Stimulated activated CD4-positive, alpha-beta T cell treated with anti-CD3 and anti-CD28 coated beads, Interleukin-12 subunit alpha, Interleukin-12 subunit beta, amount 100 ng/mL, for 4 hours (primary cell): ENCODE measurements around the gene DENND4B.
A peak's percentile ranks its signal among the peaks of the same experiment; 100 is the strongest.
"Not testable (repeated sequence)": the region's sequence is repeated elsewhere in the genome, so short reads cannot be mapped to it uniquely, and the experiment has no call there.

Source experiments
- DNase-seq: peaks from one replicate; pipeline ENCODE4 v3.0.0-alpha.2; 2020

Gene DENND4B

DNA sequence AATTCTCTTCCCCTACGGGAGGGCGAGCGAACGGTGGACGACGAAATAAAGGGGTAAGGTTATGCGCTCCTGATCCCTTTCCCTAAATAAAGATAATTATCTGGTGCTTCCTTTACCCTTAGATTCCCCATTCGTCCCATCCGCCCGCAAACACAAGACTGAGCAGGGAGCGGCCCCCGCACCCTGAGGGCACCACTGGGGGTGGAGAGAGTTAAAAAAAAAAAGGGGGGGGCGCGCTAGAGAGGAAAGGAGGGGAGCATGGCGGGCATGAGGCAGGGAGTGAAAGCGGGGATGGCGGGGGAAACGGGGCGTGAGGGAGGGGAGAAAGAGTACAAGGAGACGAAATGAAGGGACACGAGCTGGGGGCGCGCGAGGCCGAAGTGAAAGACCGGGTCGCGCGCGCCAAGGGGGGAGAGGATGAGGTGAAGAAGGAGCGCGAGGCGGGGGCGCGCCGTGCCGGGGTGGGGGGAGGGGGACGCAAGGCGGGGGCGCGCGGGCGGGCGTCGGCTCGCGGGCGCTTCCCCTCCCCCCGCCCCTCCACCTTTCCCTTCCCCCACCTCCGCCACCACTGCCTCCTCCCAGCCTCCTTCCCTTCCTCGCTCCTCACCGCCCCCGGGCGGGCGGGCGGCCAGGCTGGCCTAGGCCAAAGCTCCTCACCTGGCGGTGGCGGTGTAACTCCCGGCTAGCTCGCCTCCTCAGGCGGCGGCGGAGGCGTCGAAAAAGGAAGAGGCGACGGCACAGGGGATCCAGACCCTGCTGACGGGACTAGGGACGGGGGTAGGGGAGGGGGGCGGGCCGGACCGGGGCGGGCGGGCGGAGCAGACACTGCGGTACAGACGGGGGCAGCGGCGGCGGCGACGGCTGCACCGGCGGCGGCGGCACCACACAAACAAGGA, 24.2 kb downstream of the DENND4B start:
- peak; percentile 68 for DNase-seq

DNA sequence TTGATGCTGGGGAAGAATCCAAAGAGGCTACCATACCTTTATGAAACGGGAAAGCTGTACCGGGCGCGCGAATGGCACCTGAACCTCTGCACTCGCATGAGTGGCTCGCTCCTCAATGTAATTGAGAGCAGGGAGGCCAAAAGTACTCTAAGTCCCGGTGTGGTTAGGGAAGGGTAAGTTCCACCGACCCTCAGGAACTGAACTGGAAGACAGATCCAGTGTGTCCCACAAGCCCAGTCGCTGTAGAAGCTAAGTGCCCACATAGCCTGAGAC, 24.8 kb downstream of the DENND4B start:
- DNase-seq = no peak

DNA sequence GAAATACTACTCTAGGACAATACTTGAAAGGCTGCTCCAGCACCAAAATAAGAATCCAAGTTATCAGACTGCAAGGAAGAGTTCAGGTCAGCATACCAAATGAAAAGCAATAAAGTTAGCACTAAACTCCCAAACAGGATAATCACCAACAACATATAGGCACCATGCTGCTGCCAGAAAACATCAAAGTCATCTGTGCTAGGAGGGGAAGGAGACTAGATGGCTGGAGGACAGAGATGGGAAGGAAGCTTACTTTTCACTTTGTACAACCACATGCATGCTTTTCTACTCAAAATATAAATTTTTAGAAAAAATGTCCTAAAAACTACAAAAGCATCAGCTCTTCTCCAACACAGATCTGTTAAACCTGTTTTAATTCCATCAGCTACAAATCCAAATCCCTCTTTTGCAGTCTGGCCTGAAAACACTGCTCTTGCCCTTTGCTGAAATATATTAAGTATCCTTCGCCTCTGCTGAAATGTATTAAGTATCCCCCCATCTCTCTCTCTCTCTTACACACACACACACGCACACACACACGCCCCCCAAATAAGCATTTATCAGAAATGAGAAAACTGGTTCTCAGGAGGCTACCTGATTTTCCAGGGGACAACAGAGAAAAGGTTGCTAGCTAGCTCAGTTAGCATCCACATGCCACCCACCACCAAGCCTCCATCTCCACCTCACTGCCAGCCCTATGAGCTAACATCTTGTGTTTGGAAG, 25.3 kb downstream of the DENND4B start:
- no peak for DNase-seq

DNA sequence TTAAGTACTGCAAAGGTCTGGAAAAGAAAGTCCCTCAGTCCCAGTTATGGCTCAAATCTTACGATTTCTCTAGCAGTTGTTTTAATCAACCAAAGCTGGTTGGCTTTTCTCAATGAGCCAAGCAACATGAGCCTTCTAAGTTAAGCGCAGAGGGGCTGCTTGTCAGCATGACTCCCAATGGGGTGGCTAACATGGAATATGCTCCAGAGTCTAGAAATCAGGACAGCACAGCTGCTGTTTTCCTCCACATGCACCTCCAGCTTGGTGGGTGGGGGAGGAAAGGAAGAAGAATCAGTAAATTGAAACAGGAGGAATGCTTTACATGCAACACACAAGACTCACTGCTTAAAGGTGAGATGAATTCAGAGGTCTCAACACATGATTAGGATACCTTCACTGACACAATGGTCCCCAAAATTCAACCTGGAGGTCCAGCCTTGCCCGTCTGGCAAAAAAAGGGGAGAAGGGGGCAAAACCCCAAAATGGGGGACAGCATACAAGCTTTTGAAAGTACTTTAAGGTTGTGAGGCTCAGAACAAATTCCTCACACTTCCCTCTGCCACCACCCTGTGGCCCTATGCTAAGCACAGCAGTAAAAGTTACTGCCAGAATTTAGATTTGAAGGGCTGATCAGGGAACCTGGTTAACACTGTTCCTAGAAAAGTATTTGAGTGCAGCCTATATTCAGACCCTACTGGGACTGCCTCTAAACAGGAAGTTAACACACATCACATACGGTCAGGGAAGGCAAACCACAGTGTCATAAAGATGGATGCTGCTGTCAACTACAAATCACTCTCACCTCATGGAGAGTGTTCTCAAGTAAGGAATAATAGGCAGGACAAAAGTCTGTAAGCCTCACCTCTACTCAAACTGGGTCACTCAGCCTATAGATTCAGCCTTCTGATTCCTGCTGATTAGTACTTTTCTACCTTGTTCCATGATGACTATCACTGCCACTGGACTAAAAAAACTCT, 26.4 kb downstream of the DENND4B start:
- DNase-seq = no peak

DNA sequence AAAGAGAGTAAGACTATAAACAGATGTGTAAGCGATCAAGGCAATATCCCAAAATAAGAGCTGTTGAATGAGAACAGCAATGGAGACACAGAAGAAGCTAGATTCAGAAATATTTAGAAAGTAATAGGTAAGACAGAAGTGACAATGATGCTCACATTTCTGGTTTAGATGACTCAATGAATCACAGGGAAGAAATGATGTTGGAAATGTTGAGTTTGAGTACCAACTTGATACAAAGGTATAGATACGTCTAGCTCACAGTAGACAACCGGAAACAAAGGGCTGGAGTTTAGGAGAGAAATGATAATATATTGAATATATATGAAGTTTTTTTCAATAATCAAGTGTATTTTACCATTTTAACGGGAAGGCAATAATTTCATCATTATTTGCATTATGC, 30.2 kb downstream of the DENND4B start:
- no peak for DNase-seq

DNA sequence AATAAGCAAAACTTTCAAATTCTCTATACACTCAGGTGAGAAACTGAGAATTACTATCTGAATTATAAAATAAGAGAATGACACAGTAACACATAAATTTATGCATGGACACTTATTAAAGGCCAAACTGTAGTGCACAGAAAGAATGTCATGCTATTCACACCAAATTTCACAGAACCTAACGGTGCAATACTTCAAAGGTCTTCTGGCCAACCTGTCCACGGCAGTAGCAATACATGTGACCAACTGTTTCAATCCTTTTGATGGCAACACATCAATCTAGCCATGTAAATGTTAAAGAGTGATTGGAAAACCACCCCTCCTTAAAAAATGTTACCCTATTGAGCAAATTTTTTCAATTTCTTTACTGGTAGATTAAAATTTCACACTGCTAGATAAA, 34.2 kb downstream of the DENND4B start:
- no peak for DNase-seq

DNA sequence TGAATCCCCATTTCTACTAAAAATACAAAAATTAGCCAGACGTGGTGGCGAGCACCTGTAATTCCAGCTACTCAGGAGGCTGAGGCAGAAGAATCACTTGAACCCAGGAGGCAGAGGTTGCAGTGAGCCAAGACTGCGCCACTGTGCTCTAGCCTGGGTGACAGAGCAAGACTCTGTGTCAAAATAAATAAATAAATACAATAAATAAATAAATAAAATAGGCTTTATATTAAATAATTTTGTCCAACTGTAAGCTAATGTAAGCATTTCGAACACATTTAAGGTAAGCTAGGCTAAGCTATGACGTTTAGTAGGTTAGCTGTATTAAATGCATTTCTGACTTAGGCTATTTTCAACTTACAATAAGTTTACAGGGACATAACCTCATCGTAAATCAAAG, 36.0 kb downstream of the DENND4B start:
- DNase-seq = not testable (repeated sequence)

DNA sequence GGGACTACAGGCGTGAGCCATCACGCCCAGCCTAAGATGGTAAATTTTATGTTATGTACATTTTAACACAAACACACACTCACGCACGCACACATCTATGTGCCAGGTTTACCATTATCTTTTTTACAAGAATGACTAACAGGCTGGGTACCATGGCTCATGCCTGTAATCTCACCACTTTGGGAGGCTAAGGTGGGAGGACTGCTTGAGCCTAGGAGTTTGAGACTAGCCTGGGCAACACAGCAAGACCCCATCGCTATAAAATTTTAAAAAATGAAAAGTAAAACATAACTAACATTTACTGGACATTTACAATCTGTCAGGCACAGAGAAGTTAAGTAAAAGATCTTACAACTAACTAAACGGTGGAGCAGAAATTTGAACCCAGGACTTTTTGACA, 38.4 kb downstream of the DENND4B start:
- DNase-seq = no peak

DNA sequence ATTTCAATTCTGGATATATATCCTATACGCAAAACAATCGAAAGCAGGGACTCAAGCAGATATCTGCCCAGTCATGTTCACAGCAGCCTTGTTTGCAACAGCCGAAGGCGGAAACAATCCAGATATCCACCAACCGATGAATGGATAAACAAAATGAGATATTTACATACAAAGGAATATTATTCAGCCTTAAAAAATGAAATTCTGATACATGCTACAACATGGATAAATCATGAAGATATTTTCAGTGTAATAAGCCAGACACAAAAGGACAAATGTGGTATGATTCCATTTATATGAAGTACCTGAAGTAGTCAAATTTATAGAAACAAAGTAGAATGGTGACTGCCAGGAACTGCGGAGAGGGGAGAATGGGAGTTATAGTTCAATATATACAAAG, 39.4 kb downstream of the DENND4B start:
- DNase-seq = no peak

DNA sequence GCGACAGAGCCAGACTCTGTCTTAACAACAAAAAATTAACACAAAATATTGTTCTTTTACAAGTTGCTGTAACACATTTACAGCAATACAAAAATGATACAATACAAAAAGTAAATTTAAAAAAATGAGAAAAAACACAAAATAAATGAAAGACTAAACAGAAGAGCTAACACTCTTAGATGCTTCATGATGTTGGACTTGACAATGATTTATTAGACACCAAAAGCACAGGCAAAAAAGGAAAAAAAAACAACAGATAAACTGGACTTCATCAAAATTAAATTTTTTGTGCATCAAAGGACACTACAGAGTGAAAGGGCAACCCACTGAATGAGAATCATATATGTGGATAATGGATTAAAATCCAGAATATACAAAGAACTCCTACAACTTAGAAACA, 40.1 kb downstream of the DENND4B start:
- no peak for DNase-seq

DNA sequence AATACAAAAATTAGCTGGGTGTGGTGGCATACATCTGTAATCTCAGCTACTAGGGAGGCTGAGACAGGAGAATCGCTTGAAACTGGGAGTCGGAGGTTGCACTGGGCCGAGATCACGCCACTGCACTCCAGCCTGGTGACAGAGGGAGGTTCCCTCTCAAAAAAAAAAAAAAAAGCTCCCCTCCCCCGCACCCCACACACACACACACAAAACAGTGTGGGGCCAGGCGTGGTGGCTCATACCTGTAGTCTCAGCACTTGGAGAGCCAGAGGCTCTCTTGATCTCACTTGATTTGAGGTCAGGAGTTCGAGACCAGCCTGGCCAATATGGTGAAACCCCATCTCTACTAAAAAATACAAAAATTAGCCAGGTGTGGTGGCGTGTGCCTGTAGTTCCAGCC, 40.6 kb downstream of the DENND4B start:
- not testable (repeated sequence) for DNase-seq

DNA sequence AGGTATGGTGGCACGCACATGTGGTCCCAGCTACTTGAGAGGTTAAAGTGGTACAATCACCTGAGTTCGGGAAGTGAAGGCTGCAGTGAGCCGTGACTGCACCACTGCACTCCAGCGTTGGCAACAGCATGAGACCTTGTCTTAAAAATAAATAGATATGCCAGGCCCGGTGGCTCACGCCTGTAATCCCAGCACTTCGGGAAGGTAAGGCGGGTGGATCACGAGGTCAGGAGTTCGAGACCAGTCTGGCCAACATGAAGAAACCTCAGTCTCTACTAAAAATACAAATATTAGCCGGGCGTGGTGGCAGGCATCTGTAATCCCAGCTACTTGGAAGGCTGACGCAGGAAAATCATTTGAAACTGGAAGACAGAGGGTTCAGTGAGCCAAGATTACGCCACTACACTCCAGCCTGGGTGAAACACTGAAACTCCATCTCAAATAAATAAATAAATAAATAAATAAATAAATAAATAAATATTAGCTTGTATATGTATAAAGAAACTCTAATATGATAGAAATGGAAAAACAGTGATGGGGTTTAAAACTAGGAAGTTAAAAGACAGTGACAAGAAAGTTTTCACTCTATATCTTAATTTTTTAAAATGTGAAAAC, 42.6 kb downstream of the DENND4B start:
- DNase-seq = no peak

DNA sequence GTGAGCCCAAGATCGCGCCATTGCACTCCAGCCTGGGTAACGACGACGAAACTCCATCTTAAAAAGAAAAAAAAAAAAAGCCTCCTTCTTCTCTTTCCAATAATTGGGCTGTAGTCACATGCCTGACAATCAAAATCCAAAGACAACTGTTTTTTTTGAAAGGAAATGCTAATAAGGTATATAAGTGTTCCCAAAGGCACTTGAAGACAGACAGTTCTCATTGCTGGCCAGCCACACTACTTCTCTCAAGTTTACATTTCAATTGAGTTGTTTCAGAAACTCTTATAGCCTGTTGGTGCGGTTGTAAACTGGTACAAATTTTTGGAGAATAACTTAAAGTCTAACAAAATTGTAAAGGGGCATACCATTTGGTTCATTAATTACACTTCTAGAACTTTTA, 47.0 kb downstream of the DENND4B start:
- DNase-seq = no peak

DNA sequence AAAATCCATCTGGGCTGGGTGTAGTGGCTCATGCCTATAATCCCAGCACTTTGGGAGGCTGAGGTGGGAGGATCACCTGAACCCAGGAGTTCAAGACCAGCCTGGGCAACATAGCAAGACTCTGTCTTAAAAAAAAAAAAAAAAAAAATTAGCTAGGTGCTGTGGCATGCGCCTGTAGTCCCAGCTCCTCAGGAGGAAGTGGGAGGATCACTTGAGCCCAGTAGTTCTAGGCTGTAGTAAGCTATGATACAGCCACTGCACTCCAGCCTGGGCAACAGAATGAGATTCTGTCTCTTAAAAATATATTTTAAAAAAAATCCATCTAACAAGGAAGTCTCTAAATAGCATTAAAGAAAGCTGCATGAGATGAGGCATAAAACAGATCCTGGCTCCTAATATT, 50.7 kb downstream of the DENND4B start:
- DNase-seq = not testable (repeated sequence)

DNA sequence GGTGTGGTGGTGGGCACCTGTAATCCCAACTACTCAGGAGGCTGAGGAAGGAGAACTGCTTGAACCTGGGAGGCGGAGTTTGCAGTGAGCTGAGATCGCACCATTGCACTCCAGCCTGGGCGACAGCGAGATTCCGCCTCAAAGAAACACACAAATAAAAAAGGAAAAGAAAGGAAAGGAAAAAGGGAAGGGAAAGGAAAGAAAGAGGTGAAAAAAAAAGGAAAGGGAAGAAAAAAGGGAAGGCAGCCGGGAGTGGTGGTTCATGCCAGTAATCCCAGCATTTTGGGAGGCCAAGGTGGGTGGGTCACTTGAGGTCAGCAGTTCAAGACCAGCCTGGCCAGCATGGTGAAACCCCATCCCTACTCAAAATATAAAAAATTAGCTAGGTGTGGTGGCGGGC, 55.5 kb downstream of the DENND4B start:
- not testable (repeated sequence) for DNase-seq

DNA sequence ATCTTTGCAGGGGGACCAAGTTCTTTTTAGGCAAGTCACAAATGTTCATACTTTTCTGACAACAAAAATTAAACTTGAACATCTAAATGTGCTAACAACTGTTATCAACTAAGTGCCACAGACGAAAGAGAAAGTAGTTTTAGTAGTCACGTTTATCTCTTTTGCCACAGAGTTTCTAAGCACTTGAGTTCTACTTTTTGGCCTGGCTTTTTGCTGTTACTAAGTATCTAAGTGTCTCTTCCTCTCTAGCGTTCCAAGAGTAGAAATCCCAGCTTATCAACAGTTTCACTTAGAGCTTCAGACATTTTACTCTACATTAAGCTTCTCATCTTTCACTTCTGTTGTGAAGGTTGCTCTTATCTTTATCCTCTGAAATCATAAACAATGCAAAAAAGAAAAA, 58.0 kb downstream of the DENND4B start:
- no peak for DNase-seq

DNA sequence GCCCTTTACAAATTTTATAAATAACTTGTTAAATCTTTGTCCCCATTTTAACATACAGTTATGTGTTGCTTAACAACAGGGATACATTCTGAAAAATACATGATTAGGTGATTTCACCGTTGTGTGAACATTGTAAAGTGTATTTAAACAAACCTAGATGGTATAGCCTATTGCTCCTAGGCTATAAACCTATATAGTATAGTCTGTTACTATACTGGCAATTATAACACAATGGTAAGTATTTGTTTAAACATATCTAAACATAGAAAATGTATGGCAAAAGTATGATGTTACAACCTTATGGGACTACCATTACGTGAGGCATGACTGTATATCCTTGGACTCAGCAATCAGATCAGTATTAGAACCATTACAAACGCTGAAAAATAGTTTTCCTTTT, 60.4 kb downstream of the DENND4B start:
- no peak for DNase-seq

DNA sequence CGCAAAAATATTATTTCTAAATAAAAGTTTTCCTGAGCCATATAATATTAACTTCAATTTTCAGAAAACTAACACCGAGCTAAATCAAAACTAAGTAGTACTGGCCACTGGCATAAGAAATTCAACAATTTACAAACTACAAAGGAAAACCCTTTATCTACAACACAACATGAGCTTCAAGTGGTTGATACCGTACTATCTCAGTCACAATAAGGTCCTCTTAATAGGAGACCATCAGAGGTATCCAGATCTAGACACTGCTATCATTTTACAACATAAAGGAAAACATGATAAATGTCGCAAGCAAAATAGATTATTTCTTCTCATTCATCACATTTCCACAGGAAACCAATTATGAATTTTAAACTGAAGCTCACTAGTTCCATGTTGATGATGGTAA, 63.3 kb downstream of the DENND4B start:
- DNase-seq = no peak

DNA sequence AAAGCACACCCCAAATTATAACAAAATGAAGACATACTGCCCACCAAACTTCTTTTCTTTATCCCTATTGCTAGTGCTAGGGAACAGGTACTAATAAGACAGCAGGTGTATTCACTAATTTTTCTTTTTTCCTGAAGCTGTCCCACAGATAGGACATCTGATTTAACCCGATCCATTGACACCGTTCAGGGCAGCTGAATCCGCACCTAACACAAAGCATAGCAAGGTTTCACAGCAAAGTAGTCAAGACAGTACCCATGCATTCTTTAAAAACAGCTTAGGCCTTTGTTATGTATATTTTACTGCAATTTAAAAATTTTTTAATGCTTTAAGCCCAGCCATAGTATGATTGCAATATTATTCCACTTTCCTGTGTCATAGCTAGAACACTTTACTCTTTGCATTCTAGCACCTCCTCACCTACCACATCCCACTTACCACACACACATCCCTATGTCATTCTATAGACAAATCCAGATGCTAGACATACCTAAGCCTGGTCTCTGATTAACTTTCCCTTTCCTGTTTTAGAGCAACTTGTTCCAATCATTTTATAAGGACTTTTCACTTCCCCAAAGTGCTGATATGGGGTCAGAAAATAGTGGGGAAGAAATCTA, 64.1 kb downstream of the DENND4B start:
- DNase-seq = no peak

DNA sequence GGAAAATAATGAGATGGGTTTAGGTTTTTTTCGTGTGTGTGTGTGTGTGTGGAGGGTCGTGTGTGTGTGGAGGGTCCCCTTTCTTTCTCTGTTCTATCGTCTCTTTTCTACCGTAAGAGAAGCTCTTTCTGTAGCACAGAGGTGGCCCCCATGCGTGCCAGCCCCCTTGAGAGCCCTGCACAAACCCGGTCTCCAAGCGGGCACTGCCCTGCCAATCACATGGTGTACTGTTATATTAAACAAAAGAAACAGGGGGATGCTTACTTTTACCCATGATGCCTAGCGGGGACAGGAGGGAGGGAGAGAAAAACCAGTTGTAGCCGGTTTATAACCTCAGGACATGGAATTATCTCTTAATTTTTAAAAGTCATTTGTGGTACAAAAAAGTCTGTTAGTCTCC, 64.8 kb downstream of the DENND4B start:
- no peak for DNase-seq

DNA sequence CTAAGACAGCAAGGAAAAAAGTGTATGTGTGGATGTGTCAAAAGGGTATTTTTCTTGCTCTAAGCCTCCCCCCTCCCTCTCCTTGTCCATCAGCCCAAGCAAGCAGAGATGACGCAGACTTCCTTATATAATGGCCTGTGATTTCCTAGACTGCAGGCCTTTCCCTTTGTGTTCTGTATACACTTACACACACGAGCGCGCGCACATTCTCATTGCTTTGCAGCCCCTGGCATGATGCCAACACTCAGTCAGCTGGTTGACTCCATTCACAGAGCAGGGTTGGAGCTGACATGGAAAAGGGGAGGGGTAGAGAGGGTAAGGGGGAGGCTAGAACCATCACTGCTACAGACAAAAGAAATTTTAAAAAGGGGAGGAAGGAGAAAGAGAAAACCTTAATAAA, 65.6 kb downstream of the DENND4B start:
- DNase-seq = peak; percentile 12

DNA sequence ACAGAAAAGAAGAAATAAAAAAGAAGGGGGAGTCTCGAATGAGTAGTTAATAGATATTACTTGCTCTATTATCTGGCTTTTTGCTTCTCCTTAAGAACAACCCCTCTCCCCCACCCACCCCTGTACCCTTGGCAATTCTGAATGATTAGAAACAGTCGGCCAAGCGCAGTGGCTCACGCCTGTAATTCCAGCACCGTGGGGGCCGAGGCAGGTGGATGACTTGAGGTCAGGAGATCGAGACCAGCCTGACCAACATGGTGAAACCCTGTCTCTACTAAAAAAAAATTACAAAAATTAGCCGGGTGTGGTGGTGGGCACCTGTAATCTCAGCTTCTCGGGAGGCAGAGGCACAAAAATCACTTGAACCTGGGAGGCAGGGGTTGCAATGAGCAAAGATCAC, 66.5 kb downstream of the DENND4B start:
- no peak for DNase-seq
